Mesenteric fat pad (tissue), 1 donor: Measurements from ENCODE around the gene LIAS. TPM values are rescaled to one million over a fixed set of nuclear protein-coding genes. Genes with fewer than 3 reads are reported as not detected.
"Not testable (repeated sequence)": the region's sequence is repeated elsewhere in the genome, so short reads cannot be mapped to it uniquely, and the experiment has no call there.

Experiments used
- DNase-seq: peaks from one replicate; pipeline ENCODE4 v3.0.0-alpha.2; 2020; ENCODE audit warnings: low spot score
- total RNA-seq: library from RNA; stranded (reverse); fragmentation: NEBNext Ultra II Directional; extraction: Animal tissue kit (Norgen Biotek cat#: 25700); gene quantifications from one replicate; pipeline ENCODE4 v1.2.1, GENCODE V29; 2021
- donor health status: DM: yes; HTN: yes; CAD: no.

LIAS gene
- total RNA-seq, 1 donor from 2014 or later = 8.4 TPM

- no peak for DNase-seq
These were observed 39.3 kb downstream of the LIAS start for GRCh38 chr4:39497909-39498726.

GRCh38 chr4:39498727-39499020 is 39.8 kb downstream of the LIAS start:
- no peak for DNase-seq

- DNase-seq = no peak
These were observed 43.3 kb downstream of the LIAS start for GRCh38 chr4:39502019-39502663.

GRCh38 chr4:39502664-39503035 is 43.8 kb downstream of the LIAS start:
- not testable (repeated sequence) for DNase-seq

- no peak for DNase-seq
These were observed 45.7 kb downstream of the LIAS start for GRCh38 chr4:39504538-39504937.

- no peak for DNase-seq
These were observed 46.7 kb downstream of the LIAS start for GRCh38 chr4:39505581-39505980.

- no peak for DNase-seq
These were observed 51.6 kb downstream of the LIAS start for GRCh38 chr4:39510348-39510929.

GRCh38 chr4:39514266-39514665 is 55.4 kb downstream of the LIAS start:
- DNase-seq = not testable (repeated sequence)

- no peak for DNase-seq
These were observed 56.1 kb downstream of the LIAS start for GRCh38 chr4:39514888-39515401.

GRCh38 chr4:39515669-39516401 is 57.0 kb downstream of the LIAS start:
- DNase-seq = not testable (repeated sequence)

GRCh38 chr4:39516407-39516966 is 57.6 kb downstream of the LIAS start:
- DNase-seq = no peak

GRCh38 chr4:39518484-39518883 is 59.6 kb downstream of the LIAS start:
- DNase-seq = no peak

- DNase-seq = no peak
These were observed 62.5 kb downstream of the LIAS start for GRCh38 chr4:39521253-39521919.

- no peak for DNase-seq
These were observed 63.2 kb downstream of the LIAS start for GRCh38 chr4:39522068-39522467.

GRCh38 chr4:39524161-39524957 is 65.5 kb downstream of the LIAS start:
- DNase-seq = no peak

GRCh38 chr4:39525822-39526690 is 67.2 kb downstream of the LIAS start:
- DNase-seq = no peak

GRCh38 chr4:39526765-39527295 is 68.0 kb downstream of the LIAS start:
- DNase-seq = peak; percentile 90

GRCh38 chr4:39527296-39528060 is 68.6 kb downstream of the LIAS start, which contains the start of gene UGDH:
Gene UGDH, minus strand, starts transcription at chr4:39527439. Its CDS starts 5,927 bp downstream, at chr4:39521512.
- DNase-seq = peak; percentile 98
